GM21360 (cell line): Measurements from ENCODE around the gene CREB3L1.

Source experiments
- ATAC-seq: cut with Tn5 transposase; IDR thresholded peaks from one replicate; pipeline ENCODE4 v1.9.1; 2021; ENCODE audit warnings: mild to moderate bottlenecking, moderate library complexity; ENCODE audit not compliant: unreplicated experiment

Gene CREB3L1, protein sequence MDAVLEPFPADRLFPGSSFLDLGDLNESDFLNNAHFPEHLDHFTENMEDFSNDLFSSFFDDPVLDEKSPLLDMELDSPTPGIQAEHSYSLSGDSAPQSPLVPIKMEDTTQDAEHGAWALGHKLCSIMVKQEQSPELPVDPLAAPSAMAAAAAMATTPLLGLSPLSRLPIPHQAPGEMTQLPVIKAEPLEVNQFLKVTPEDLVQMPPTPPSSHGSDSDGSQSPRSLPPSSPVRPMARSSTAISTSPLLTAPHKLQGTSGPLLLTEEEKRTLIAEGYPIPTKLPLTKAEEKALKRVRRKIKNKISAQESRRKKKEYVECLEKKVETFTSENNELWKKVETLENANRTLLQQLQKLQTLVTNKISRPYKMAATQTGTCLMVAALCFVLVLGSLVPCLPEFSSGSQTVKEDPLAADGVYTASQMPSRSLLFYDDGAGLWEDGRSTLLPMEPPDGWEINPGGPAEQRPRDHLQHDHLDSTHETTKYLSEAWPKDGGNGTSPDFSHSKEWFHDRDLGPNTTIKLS

GRCh38 chr11:46277622-46278386 is at the start of gene CREB3L1:
CREB3L1 (plus strand) TSS chr11:46277662; CDS start chr11:46278112, 450 bp downstream.
- no peak for ATAC-seq

GRCh38 chr11:46229230-46229629 is 48.2 kb upstream of the CREB3L1 start:
- ATAC-seq: no peak

DNA sequence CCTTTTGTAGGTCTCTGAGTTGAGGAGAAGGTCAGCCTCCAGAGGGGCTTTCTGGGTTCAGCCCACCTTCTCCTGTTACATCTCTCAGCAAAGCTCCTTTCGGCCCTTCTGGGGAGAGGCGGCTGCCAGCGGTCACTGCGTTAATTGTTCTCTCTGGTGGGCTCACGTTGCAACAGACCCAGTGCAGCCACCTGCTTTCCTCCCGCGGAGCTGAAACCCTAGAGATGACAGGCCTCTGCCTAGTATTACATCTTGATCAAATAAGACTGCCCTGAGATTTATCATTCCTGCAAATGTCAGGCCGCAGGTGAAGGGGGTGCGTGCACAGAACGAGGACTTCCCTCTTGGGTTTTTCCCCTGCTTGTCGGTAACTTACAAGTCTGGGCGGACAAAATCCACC is 43.2 kb upstream of the CREB3L1 start:
- ATAC-seq: no peak

DNA sequence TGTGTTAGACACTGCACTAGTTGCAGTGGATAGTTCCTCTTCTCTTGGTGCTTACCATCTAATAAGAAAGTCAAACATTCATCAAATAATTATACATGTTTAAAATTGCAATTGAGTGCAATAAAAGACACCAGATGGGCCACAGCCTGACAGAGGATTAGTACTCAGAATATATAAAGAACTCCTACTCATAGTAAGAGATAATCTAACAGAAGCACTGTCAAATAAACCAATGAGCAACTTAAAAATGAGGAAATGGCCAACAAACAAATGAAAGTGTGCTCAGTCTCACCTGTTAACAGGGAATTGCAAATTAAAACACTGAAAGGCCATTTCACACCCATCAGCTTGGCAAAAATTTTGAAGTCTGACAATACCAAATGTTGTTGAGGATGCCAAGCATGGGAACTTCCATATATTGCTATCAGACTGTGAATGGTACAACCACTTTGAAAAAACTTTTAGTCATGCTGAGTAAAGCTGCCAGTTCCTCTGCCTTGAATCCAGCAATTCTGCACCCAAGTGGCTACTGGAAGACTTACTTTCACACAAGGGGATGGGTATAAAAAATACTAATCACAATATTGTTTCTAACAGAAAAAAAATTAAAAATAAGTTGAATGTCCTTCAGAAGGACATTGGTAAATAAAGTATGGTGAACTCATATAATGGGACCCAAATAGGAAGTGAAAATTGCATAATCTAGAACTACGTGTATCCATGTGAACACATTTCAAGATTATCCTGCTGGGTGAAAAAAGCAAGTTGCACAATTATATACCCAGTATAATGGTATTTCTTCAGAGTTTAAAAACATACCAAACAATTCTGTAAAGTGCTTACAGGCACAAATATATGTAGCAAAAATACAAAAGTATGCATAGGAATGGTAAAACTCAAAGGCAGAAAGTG is 41.4 kb upstream of the CREB3L1 start:
- no peak for ATAC-seq

DNA sequence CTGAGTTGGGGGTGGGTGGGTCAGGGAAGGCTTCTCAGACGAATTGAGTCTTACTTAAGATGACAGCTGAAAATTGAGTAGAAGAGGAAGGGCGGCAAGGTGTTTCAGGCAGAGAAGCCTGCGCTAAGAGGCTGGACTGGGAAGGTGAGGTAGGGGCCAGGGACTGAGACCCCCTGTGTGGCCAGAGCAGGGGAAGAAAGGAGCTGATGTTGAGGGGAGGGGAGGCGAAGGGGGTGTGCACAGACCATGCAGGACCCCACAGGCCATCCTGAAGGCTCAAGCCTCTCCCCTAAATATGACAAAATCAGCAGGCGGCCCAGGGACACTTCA is 40.6 kb upstream of the CREB3L1 start:
- ATAC-seq: no peak

- ATAC-seq: no peak
Measured at GRCh38 chr11:46237248-46238077, 40.0 kb upstream of the CREB3L1 start.

DNA sequence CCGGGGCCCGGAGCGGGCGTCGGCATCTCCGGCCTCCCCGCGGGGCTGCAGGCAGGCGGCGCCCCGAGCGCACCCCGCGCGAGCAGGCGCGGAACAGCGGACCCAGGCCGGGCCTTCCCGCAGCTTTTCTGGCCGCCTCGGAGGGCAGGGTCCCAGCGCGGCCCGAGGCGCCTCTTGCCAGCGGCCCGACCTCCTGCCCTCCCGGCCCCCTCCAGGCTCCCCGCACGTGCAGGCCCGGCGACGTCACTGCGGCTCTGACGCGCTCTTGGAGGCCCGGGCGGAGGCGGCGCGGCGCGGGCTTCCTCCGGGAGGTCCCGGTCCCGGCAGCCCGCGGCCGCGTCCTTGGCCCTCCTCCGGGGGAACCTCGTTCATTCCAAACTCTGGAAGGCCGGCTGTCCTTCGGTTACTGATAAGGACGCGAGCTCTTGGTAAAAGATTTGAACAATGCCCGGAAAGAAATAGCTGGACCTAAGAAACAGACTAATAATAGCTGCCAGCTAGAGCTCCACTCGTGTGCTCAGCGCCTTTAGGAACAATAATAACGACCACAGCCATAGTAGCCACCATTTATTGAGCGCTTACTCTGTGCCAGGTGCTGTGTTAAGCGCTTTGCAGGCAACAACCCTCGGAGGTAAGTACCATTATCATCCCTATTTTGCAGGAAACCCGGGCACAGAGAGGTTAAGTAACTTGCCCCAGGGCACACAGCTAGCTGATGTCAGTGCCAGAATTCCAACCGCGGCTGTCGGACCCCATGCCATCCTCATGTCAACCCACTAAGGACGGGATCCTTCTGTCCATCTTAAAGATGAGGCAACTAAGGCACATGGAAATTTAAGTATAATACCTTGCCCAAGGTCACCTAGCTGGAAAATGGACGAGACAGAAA is 39.1 kb upstream of the CREB3L1 start:
- no peak for ATAC-seq

DNA sequence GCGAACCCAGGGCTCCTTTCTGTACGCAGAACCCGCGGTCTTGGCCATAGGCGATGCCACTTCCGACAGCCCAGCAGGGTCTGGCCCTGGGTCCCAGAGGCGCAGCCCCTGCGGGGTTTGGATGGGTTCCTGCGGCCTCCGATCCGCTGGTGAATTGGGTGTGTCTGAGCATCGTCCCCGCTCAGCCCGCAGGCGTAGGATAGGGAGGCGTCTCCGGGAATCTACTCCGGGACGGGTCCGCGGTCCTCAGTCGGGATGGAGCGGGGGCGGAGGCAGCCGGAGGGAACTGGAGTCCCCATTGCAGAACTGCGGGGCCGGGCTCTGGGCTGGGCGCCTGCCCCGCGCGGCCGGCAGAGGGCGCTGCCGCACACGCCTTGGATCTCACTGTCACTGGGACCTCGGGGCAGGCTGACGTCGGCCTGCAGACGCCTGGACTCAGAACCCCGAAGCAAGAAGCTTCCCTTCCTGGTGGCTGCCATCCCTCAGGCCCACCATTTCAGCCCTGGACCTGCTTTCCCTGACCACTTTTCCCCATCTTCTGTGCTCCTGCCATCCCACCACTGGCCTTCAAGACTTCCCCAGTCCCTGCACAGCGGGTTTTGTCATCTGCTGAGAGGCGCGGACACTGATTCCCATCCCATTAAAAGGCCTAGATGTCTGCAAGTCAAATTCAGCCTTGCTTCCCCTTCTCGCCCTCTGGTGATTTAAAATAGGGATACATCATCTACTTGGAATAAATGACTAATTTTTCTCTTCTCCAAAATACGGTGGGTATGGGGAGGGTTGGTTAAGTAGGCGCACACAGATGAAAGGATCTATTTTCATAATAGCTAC is 38.3 kb upstream of the CREB3L1 start:
- ATAC-seq: peak; percentile 66

GRCh38 chr11:46239801-46240061 is 37.7 kb upstream of the CREB3L1 start:
- ATAC-seq: no peak

DNA sequence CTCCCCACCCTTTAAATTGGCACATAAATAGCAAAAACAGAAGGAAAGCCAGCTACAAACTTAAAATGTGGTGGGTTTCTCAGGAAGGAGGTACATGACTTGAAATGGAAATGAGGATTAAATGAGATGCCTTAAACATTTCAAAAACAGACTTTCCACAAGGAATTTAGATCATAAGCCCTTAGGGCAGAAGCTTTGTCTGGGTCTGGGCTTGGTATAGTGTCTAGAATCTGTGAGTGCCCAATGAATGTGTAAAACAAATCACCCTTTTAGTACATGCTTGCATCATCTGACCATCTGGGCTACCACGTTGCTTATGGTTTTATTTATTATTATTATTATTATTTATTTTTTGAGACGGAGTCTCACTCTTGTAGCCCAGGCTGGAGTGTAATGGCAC is 37.1 kb upstream of the CREB3L1 start:
- no peak for ATAC-seq

DNA sequence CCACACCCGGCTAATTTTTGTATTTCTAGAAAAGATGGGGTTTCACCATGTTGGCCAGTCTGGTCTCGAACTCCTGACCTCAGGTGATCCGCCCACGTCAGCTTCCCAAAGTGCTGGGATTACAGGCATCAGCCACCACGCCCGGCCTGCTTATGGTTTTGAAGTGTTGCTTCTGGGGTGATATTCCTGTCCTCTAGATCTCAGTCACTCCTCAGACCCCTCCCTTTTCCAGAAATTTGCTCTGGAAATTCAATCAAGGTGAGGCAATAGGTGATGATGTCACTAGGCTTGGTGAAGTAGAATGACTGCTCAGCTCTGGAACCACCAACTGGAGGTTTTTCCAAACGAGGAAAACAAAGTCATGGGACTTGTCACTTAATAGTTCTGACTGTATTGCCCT is 36.6 kb upstream of the CREB3L1 start:
- no peak for ATAC-seq

- no peak for ATAC-seq
Measured at GRCh38 chr11:46242041-46242951, 35.2 kb upstream of the CREB3L1 start.

GRCh38 chr11:46242952-46243795 is 34.3 kb upstream of the CREB3L1 start:
- ATAC-seq: peak; percentile 60

GRCh38 chr11:46243796-46244109 is 33.7 kb upstream of the CREB3L1 start:
- no peak for ATAC-seq

DNA sequence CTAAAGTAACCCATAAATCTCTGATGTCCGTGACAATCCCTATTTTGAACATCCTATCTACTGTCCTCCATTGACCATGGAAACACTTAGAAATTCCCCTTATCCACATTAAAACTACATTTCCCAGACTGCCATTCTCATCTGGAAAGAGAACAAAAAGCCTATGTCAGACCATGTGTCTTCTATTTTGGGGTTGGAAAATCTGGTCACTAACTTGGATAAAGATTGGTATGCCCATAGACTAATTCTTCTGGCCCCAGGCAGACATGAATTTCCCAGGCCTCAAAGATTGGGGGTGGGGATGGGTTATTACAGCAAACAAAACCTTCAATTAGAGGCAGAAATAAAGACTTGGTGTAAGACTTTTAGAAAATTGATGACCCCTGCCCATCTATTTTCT is 30.9 kb upstream of the CREB3L1 start:
- no peak for ATAC-seq

DNA sequence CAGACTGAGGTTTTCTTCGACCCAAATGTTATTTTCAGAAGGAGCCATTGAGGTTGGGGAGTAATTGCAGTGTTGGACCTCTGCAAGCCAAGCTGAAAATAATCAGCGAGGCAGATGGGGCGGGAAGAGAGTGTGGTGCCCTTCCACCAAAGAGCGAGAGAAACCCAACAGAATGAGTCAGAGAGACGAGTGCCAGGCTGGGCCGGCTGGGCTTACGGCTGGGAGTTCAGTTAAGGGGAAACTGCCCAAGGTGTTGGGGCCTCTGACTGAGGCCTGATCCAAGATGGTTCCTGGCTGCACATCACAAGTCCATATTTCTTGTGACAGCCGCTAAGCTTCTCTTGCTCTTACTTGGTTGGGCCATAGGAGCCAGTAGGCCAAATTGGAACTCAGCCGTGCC is 30.4 kb upstream of the CREB3L1 start:
- no peak for ATAC-seq

DNA sequence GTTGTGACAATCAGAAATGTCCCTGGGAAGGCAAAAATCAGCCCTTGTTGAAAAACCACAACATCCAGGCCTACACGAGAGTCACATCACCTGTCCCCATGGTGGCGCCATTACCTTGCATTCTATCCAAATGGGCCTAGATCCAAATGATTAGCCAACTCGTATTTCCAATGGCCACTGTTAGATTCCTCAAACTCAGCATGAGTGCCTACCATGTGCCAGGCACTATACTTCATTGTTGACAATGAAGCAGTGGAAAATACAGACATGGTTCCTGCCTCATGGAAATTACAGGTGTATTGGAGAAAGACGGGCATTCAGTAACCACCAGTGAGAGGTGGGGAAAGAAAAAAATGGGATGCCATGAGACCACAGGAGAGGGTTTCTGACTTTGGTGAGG is 29.8 kb upstream of the CREB3L1 start:
- no peak for ATAC-seq
